GM12865 (cell line): ENCODE data around the gene HS3ST1.

ENCODE experiments used
- DNase-seq: peaks from one replicate; pipeline ENCODE4 v3.0.0; 2010; ENCODE audit warnings: low read depth
- H3K4me3 ChIP-seq: 2 replicates; pipeline ENCODE4 v1.5.1; 2011; ENCODE audit warnings: mild to moderate bottlenecking, low read depth, low read length, control low read depth
- CTCF ChIP-seq: IDR thresholded peaks from 2 replicates; pipeline ENCODE4 v1.5.1; 2011; ENCODE audit warnings: low read length, control low read depth, low read depth, inconsistent platforms; ENCODE audit not compliant: insufficient read depth; ENCODE audit errors: missing control alignments

The HS3ST1 gene

GRCh38 chr4:11428231-11428898 is at the start of gene HS3ST1:
Gene HS3ST1, minus strand, starts transcription at chr4:11428894. Its CDS starts 28,889 bp downstream, at chr4:11400005.
- H3K4me3 ChIP-seq = peak within 1 kb of the TSS; percentile 65
- no peak for TF ChIP-seq CTCF
- peak; percentile 18 for DNase-seq

- TF ChIP-seq CTCF = no peak
- no peak for DNase-seq
- no peak overlapping the region for H3K4me3 ChIP-seq
These were observed 47.2 kb upstream of the HS3ST1 start for GRCh38 chr4:11475871-11476270.

GRCh38 chr4:11474146-11474545 is 45.5 kb upstream of the HS3ST1 start:
- no peak for DNase-seq
- TF ChIP-seq CTCF = no peak
- H3K4me3 ChIP-seq = no peak overlapping the region

- TF ChIP-seq CTCF = no peak
- H3K4me3 ChIP-seq = no peak overlapping the region
- no peak for DNase-seq
These were observed 43.8 kb upstream of the HS3ST1 start for GRCh38 chr4:11472535-11472934.

GRCh38 chr4:11471618-11472017 is 42.9 kb upstream of the HS3ST1 start:
- no peak overlapping the region; the same call in 1 of the 2 replicates for H3K4me3 ChIP-seq
- TF ChIP-seq CTCF = no peak
- DNase-seq = peak; percentile 71

GRCh38 chr4:11471046-11471441 is 42.4 kb upstream of the HS3ST1 start:
- no peak for DNase-seq
- TF ChIP-seq CTCF = no peak
- no peak overlapping the region for H3K4me3 ChIP-seq
